Measurements from ENCODE around the gene CA10.

The CA10 gene

GRCh38 chr17:51748749-51749604 is 409.5 kb downstream of the CA10 start:
- ATAC-seq (ENCODE audit: insufficient read depth, low read depth) = no peak
- TF ChIP-seq EZH2 (IDR thresholded peaks at IDR 0.05; ENCODE audit: borderline replicate concordance, low read depth, low read length, severe bottlenecking) = no peak
- TF ChIP-seq CTCF (IDR thresholded peaks at IDR 0.05; ENCODE audit: borderline replicate concordance, extremely low read depth, low read length, poor library complexity, severe bottlenecking) = no peak

GRCh38 chr17:51746421-51746820 is 412.1 kb downstream of the CA10 start:
- Histone ChIP-seq H2AFZ (ENCODE audit: low read depth, low read length) (no peak overlapping the region), H4K20me1 (ENCODE audit: insufficient read depth, low read length) (no peaks in the 10 kb centered on the region), H3K4me1 (ENCODE audit: insufficient read depth, low read length) (no peaks in the 10 kb centered on the region), H3K4me3 (ENCODE audit: low read depth in 1 of 2, low read length in 2 of 2) (no peak overlapping the region), H3K4me2 (ENCODE audit: insufficient read depth, low read length) (no peak overlapping the region), H3K9me3 (ENCODE audit: insufficient read depth, low read length, severe bottlenecking) (no peaks in the 10 kb centered on the region), H3K9ac (ENCODE audit: low read depth, low read length) (no peak overlapping the region), H3K27ac (ENCODE audit: low read length) (no peak overlapping the region), H3K79me2 (ENCODE audit: insufficient read depth, low read length) (no peaks in the 10 kb centered on the region), H3K27me3 (ENCODE audit: insufficient read depth, low read length, poor library complexity) (no peaks in the 10 kb centered on the region), H3K36me3 (ENCODE audit: insufficient read depth, low read length) (no peaks in the 10 kb centered on the region)
- TF ChIP-seq CTCF (IDR thresholded peaks at IDR 0.05; ENCODE audit: borderline replicate concordance, extremely low read depth, low read length, poor library complexity, severe bottlenecking) = no peak
- TF ChIP-seq EZH2 (IDR thresholded peaks at IDR 0.05; ENCODE audit: borderline replicate concordance, low read depth, low read length, severe bottlenecking) = no peak
- DNase-seq (no peak), ATAC-seq (ENCODE audit: insufficient read depth, low read depth) (no peak)

More at GRCh38 chr17:51748749-51749604, 409.5 kb downstream of the CA10 start:
- no peak overlapping the region for H3K4me3 ChIP-seq (ENCODE audit: low read depth in 1 of 2, low read length in 2 of 2)
- H3K27me3 ChIP-seq (ENCODE audit: insufficient read depth, low read length, poor library complexity) = no peaks in the 10 kb centered on the region
- no peak overlapping the region for H3K27ac ChIP-seq (ENCODE audit: low read length)
- no peak overlapping the region for H3K9ac ChIP-seq (ENCODE audit: low read depth, low read length)
- no peak for DNase-seq
- H3K79me2 ChIP-seq (ENCODE audit: insufficient read depth, low read length) = no peaks in the 10 kb centered on the region
- H2AFZ ChIP-seq (ENCODE audit: low read depth, low read length) = no peak overlapping the region
- no peaks in the 10 kb centered on the region for H3K9me3 ChIP-seq (ENCODE audit: insufficient read depth, low read length, severe bottlenecking)
- no peaks in the 10 kb centered on the region for H4K20me1 ChIP-seq (ENCODE audit: insufficient read depth, low read length)
- no peak overlapping the region for H3K4me2 ChIP-seq (ENCODE audit: insufficient read depth, low read length)
- no peaks in the 10 kb centered on the region for H3K36me3 ChIP-seq (ENCODE audit: insufficient read depth, low read length)
- H3K4me1 ChIP-seq (ENCODE audit: insufficient read depth, low read length) = no peaks in the 10 kb centered on the region

- H2AFZ ChIP-seq (ENCODE audit: low read depth, low read length) = no peak overlapping the region
- no peak overlapping the region for H3K27ac ChIP-seq (ENCODE audit: low read length)
- ATAC-seq (ENCODE audit: insufficient read depth, low read depth) (no peak), DNase-seq (no peak)
- no peaks in the 10 kb centered on the region for H4K20me1 ChIP-seq (ENCODE audit: insufficient read depth, low read length)
- H3K4me2 ChIP-seq (ENCODE audit: insufficient read depth, low read length) = no peak overlapping the region
- no peak overlapping the region for H3K9ac ChIP-seq (ENCODE audit: low read depth, low read length)
- no peaks in the 10 kb centered on the region for H3K27me3 ChIP-seq (ENCODE audit: insufficient read depth, low read length, poor library complexity)
- no peak overlapping the region for H3K4me3 ChIP-seq (ENCODE audit: low read depth in 1 of 2, low read length in 2 of 2)
- H3K36me3 ChIP-seq (ENCODE audit: insufficient read depth, low read length) = no peaks in the 10 kb centered on the region
- no peaks in the 10 kb centered on the region for H3K9me3 ChIP-seq (ENCODE audit: insufficient read depth, low read length, severe bottlenecking)
- no peaks in the 10 kb centered on the region for H3K79me2 ChIP-seq (ENCODE audit: insufficient read depth, low read length)
- no peaks in the 10 kb centered on the region for H3K4me1 ChIP-seq (ENCODE audit: insufficient read depth, low read length)
- TF ChIP-seq CTCF (IDR thresholded peaks at IDR 0.05; ENCODE audit: borderline replicate concordance, extremely low read depth, low read length, poor library complexity, severe bottlenecking) (no peak), EZH2 (IDR thresholded peaks at IDR 0.05; ENCODE audit: borderline replicate concordance, low read depth, low read length, severe bottlenecking) (no peak)
Observed at GRCh38 chr17:51745993-51746392, 412.5 kb downstream of the CA10 start.

Data from DND-41 (cell line).